ENCODE data around the gene LIN7A. TPM values are rescaled to one million over a fixed set of nuclear protein-coding genes. Genes with fewer than 3 reads are reported as not detected.

The LIN7A gene
- total and polyA plus RNA-seq, 7 donors = 0.48 to 2.1 (median 0.81) TPM

- 36 to 51% (median 45%) methylated on average over 4 of the region's 4 CpGs for WGBS, 3 donors
These were observed 99.6 kb downstream of the LIN7A start for GRCh38 chr12:80838024-80838658.

GRCh38 chr12:80837342-80837978 is 100.3 kb downstream of the LIN7A start:
- TF ChIP-seq CTCF (IDR thresholded peaks at IDR 0.05) = peak; percentile 47
- Histone ChIP-seq H3K27ac (no peak overlapping the region), H3K4me1 (no peaks in the 10 kb centered on the region), H3K36me3 (ENCODE audit: insufficient read depth in 1 of 2, low read depth in 1 of 2) (no peaks in the 10 kb centered on the region), H3K27me3 (ENCODE audit: insufficient read depth in 3 of 3, low read length in 2 of 3) (no peaks in the 10 kb centered on the region), H3K4me3 (no peak overlapping the region), H3K9me3 (no peaks in the 10 kb centered on the region)
- ATAC-seq = peak in 1 of 4 donors; percentile 52
- DNase-seq = no peak
- WGBS, 3 donors = 36 to 38% (median 37%) methylated on average over 5 of the region's 5 CpGs
- intact Hi-C loops (cut with DNase I) = no loop called here

More at GRCh38 chr12:80838024-80838658, 99.6 kb downstream of the LIN7A start:
- H3K4me1 ChIP-seq = no peaks in the 10 kb centered on the region
- H3K36me3 ChIP-seq (ENCODE audit: insufficient read depth in 1 of 2, low read depth in 1 of 2) = no peaks in the 10 kb centered on the region
- ATAC-seq (no peak), DNase-seq (no peak)
- intact Hi-C loops (cut with DNase I) = no loop called here
- no peak for TF ChIP-seq CTCF (IDR thresholded peaks at IDR 0.05)
- H3K9me3 ChIP-seq = no peaks in the 10 kb centered on the region
- no peak overlapping the region for H3K4me3 ChIP-seq
- no peak overlapping the region for H3K27ac ChIP-seq
- H3K27me3 ChIP-seq (ENCODE audit: insufficient read depth in 3 of 3, low read length in 2 of 3) = no peaks in the 10 kb centered on the region

- no peaks in the 10 kb centered on the region for H3K36me3 ChIP-seq (ENCODE audit: insufficient read depth in 1 of 2, low read depth in 1 of 2)
- ATAC-seq (no peak), DNase-seq (no peak)
- no peaks in the 10 kb centered on the region for H3K27me3 ChIP-seq (ENCODE audit: insufficient read depth in 3 of 3, low read length in 2 of 3)
- no peak overlapping the region for H3K27ac ChIP-seq
- H3K9me3 ChIP-seq = no peaks in the 10 kb centered on the region
- no peaks in the 10 kb centered on the region for H3K4me1 ChIP-seq
- intact Hi-C loops (cut with DNase I) = no loop called here
- no peak for TF ChIP-seq CTCF (IDR thresholded peaks at IDR 0.05)
- 0 to 53% (median 3%) methylated on average over 1 of the region's 1 CpG for WGBS, 3 donors
- H3K4me3 ChIP-seq = no peak overlapping the region
These were observed 103.0 kb downstream of the LIN7A start for GRCh38 chr12:80834724-80835123.

- H3K27me3 ChIP-seq (ENCODE audit: insufficient read depth in 3 of 3, low read length in 2 of 3) = no peaks in the 10 kb centered on the region
- H3K27ac ChIP-seq = no peak overlapping the region
- DNase-seq (no peak), ATAC-seq (no peak)
- intact Hi-C loops (cut with DNase I) = no loop called here
- TF ChIP-seq CTCF (IDR thresholded peaks at IDR 0.05) = no peak
- no peaks in the 10 kb centered on the region for H3K36me3 ChIP-seq (ENCODE audit: insufficient read depth in 1 of 2, low read depth in 1 of 2)
- WGBS, 3 donors = 84 to 98% (median 93%) methylated on average over 4 of the region's 4 CpGs
- no peaks in the 10 kb centered on the region for H3K9me3 ChIP-seq
- H3K4me3 ChIP-seq = no peak overlapping the region
- no peaks in the 10 kb centered on the region for H3K4me1 ChIP-seq
These were observed 107.1 kb downstream of the LIN7A start for GRCh38 chr12:80830533-80831088.

Measured in psoas muscle (tissue), 8 donors.